Endothelial cell of umbilical vein (primary cell): ENCODE data around the gene CCL11.

Source experiments
- CTCF ChIP-seq, 2 donors: IDR thresholded peaks; 1 replicate in 1 of 2; 2 replicates in 1 of 2; pipeline ENCODE4 v1.5.1; 2011; ENCODE audit warnings: low read length in 2 of 2, mild to moderate bottlenecking in 2 of 2, moderate library complexity in 2 of 2, control low read depth in 1 of 2, inconsistent platforms in 1 of 2, low read depth in 1 of 2; ENCODE audit not compliant: insufficient read depth in 1 of 2; ENCODE audit errors: extremely low read depth in 1 of 2
- EZH2 ChIP-seq: IDR thresholded peaks from 2 replicates; pipeline ENCODE4 v1.6.1; 2012; ENCODE audit warnings: borderline replicate concordance, low read depth, mild to moderate bottlenecking, moderate library complexity, low read length, inconsistent platforms; ENCODE audit not compliant: severe bottlenecking
- GATA2 ChIP-seq: IDR thresholded peaks from 2 replicates; pipeline ENCODE4 v1.7.0; 2011; ENCODE audit warnings: low read depth, mild to moderate bottlenecking, moderate library complexity, mixed read lengths, low read length; ENCODE audit not compliant: insufficient read length, insufficient read depth
- MAX ChIP-seq: IDR thresholded peaks from 2 replicates; pipeline ENCODE4 v1.6.1; 2011; ENCODE audit not compliant: insufficient read depth, insufficient read length
- MYC ChIP-seq: IDR thresholded peaks from one replicate; pipeline ENCODE4 v1.6.1; 2011; ENCODE audit warnings: mild to moderate bottlenecking, low read depth, low read length
- POLR2A ChIP-seq: IDR thresholded peaks from 2 replicates; pipeline ENCODE4 v1.6.1; 2012; ENCODE audit warnings: low read depth, mild to moderate bottlenecking, control low read depth, low read length
- POLR2AphosphoS5 ChIP-seq: IDR thresholded peaks from 2 replicates; pipeline ENCODE4 v1.6.1; 2012; ENCODE audit warnings: low read depth, mild to moderate bottlenecking, control low read depth, low read length, moderate library complexity; ENCODE audit not compliant: insufficient read depth

- TF ChIP-seq POLR2AphosphoS5 (no peak), CTCF (IDR thresholded peaks at IDR 0.05; ENCODE audit: extremely low read depth in 1 of 2, insufficient read depth in 1 of 2, low read depth in 1 of 2, low read length in 2 of 2) (no peak), MAX (no peak), EZH2 (no peak), POLR2A (no peak), GATA2 (no peak), MYC (no peak)
Measured at GRCh38 chr17:34305606-34306005, 20.1 kb downstream of the CCL11 start.
